SK-N-SH (cell line): ENCODE measurements around the gene ABHD17C. TPM values are rescaled to one million over a fixed set of nuclear protein-coding genes. Genes with fewer than 3 reads are reported as not detected.

Experiments
- CTCF ChIA-PET: fragments of 300-600, 350-600 bp; formaldehyde crosslinking; extraction: SDS; loops from one replicate; lab custom pipeline; 2021; lab: Yijun Ruan, JAX
- POLR2A ChIA-PET: fragments of 350-600 bp; sonication (Branson Sonifier 250); formaldehyde crosslinking; extraction: SDS; loops from one replicate; lab custom pipeline; 2020; ENCODE audit warnings: antibody characterized with exemption, inconsistent platforms; lab: Yijun Ruan, JAX
- DNase-seq: peaks from one replicate; pipeline ENCODE4 v3.0.0; 2012
- H2AFZ ChIP-seq: fragments of 200-600 bp; sonication (generic); 2 replicates; pipeline ENCODE4 v1.8.1; 2016; ENCODE audit warnings: antibody characterized with exemption, mild to moderate bottlenecking, low read depth
- H3F3A ChIP-seq: fragments of 200-600 bp; sonication (generic); replicated peaks from 2 replicates; pipeline ENCODE3; 2016; ENCODE audit warnings: antibody characterized with exemption, mild to moderate bottlenecking; ENCODE audit not compliant: insufficient read depth
- H3K27ac ChIP-seq, 2 experiments: fragments of 200-500 bp in 1 of 2; fragments of 200-600 bp in 1 of 2; sonication (Bioruptor generic) in 1 of 2; sonication (generic), shearing (Covaris generic) in 1 of 2; 2 replicates each; pipeline versions ENCODE4 v1.5.1 to v1.6.1; 2014 to 2016; ENCODE audit warnings: low read depth in 2 of 2, inconsistent platforms in 1 of 2, low read length in 1 of 2, mild to moderate bottlenecking in 1 of 2, mixed read lengths in 1 of 2
- H3K27me3 ChIP-seq: fragments of 200-600 bp; sonication (generic), shearing (Covaris generic); 2 replicates; pipeline ENCODE4 v1.6.1; 2016; ENCODE audit warnings: mixed run types; ENCODE audit not compliant: insufficient read depth
- H3K36me3 ChIP-seq, 2 experiments: fragments of 200-500 bp in 1 of 2; fragments of 200-600 bp in 1 of 2; sonication (Bioruptor generic) in 1 of 2; sonication (generic) in 1 of 2; replicated peaks in 1 of 2; 2 replicates each; pipeline versions ENCODE3 to v1.5.1; 2014 to 2016; ENCODE audit warnings: low read length in 1 of 2, mild to moderate bottlenecking in 1 of 2; ENCODE audit not compliant: insufficient read depth in 2 of 2, control insufficient read depth in 1 of 2
- H3K4me1 ChIP-seq, 2 experiments: fragments of 200-500 bp in 1 of 2; fragments of 200-600 bp in 1 of 2; sonication (Bioruptor generic) in 1 of 2; sonication (generic), shearing (Covaris generic) in 1 of 2; 2 replicates each; pipeline versions ENCODE4 v1.5.1 to v1.6.1; 2014 to 2016; ENCODE audit warnings: low read depth in 1 of 2, low read length in 1 of 2, mixed run types in 1 of 2; ENCODE audit not compliant: insufficient read depth in 2 of 2, control insufficient read depth in 1 of 2
- H3K4me2 ChIP-seq: fragments of 200-600 bp; sonication (generic), shearing (Covaris generic); 2 replicates; pipeline ENCODE4 v1.6.1; 2017; ENCODE audit warnings: mixed run types
- H3K4me3 ChIP-seq, 2 experiments: fragments of 200-500 bp in 1 of 2; fragments of 200-600 bp in 1 of 2; sonication (Bioruptor generic) in 1 of 2; sonication (generic), shearing (Covaris generic) in 1 of 2; 2 replicates each; pipeline versions ENCODE4 v1.5.1 to v1.8.1; 2014 to 2016; ENCODE audit warnings: low read depth in 2 of 2, inconsistent platforms in 1 of 2, low read length in 1 of 2, mild to moderate bottlenecking in 1 of 2, mixed read lengths in 1 of 2, moderate library complexity in 1 of 2
- H3K79me2 ChIP-seq: fragments of 200-600 bp; sonication (generic); 2 replicates; pipeline ENCODE4 v1.8.1; 2017; ENCODE audit warnings: mild to moderate bottlenecking; ENCODE audit not compliant: insufficient read depth
- H3K9ac ChIP-seq: fragments of 200-600 bp; sonication (generic); 2 replicates; pipeline ENCODE4 v1.6.1; 2017; ENCODE audit warnings: mixed run types
- H3K9me2 ChIP-seq: fragments of 200-600 bp; sonication (generic); 2 replicates; pipeline ENCODE4 v1.6.1; 2017; ENCODE audit warnings: mixed run types
- H3K9me3 ChIP-seq: fragments of 200-600 bp; sonication (generic); 2 replicates; pipeline ENCODE4 v1.6.1; 2017; ENCODE audit warnings: mixed run types, mild to moderate bottlenecking, moderate library complexity
- H4K20me1 ChIP-seq: fragments of 200-600 bp; sonication (generic); 2 replicates; pipeline ENCODE4 v1.6.1; 2017; ENCODE audit warnings: mild to moderate bottlenecking, mixed run types; ENCODE audit not compliant: insufficient read depth
- ELF1 ChIP-seq: IDR thresholded peaks from 2 replicates; pipeline ENCODE4 v1.4.0; 2012
- EZH2phosphoT487 ChIP-seq: fragments of 200-600 bp; sonication (generic); IDR thresholded peaks from 2 replicates; pipeline ENCODE4 v1.6.1; 2017; ENCODE audit warnings: low read depth, mixed run types, mild to moderate bottlenecking, antibody characterized with exemption, moderate library complexity, borderline replicate concordance
- FOXJ3 ChIP-seq: sonication (generic); formaldehyde crosslinking; IDR thresholded peaks from 2 replicates; pipeline ENCODE4 v1.5.1; 2020; ENCODE audit warnings: mild to moderate bottlenecking, missing genetic modification reagents
- FOXM1 ChIP-seq: IDR thresholded peaks from 2 replicates; pipeline ENCODE4 v1.4.0; 2012; ENCODE audit warnings: low read depth, mild to moderate bottlenecking
- GATA2 ChIP-seq: sonication (generic); formaldehyde crosslinking; IDR thresholded peaks from 2 replicates; pipeline ENCODE4 v1.5.0; 2020; ENCODE audit warnings: mild to moderate bottlenecking, missing genetic modification reagents
- IRF3 ChIP-seq: fragments of 150-350 bp; IDR thresholded peaks from 2 replicates; pipeline ENCODE4 v1.6.1; 2016; ENCODE audit warnings: mild to moderate bottlenecking, low read depth, low read length
- MAX ChIP-seq: IDR thresholded peaks from 2 replicates; pipeline ENCODE4 v1.4.0; 2012; ENCODE audit warnings: low read depth
- MEF2A ChIP-seq: IDR thresholded peaks from 2 replicates; pipeline ENCODE4 v1.4.0; 2012; ENCODE audit warnings: low read depth, borderline replicate concordance
- NFIC ChIP-seq: IDR thresholded peaks from 2 replicates; pipeline ENCODE4 v1.4.0; 2012; ENCODE audit warnings: borderline replicate concordance
- NRF1 ChIP-seq: IDR thresholded peaks from 2 replicates; pipeline ENCODE4 v1.6.1; 2012; ENCODE audit warnings: low read depth, mild to moderate bottlenecking, low read length
- PBX3 ChIP-seq: IDR thresholded peaks from 2 replicates; pipeline ENCODE4; 2012
- POLR2AphosphoS5 ChIP-seq: IDR thresholded peaks from 2 replicates; pipeline ENCODE4 v1.6.1; 2012; ENCODE audit warnings: low read depth, low read length
- RAD21 ChIP-seq: IDR thresholded peaks from 2 replicates; pipeline ENCODE4 v1.6.1; 2012; ENCODE audit warnings: mild to moderate bottlenecking, low read length
- RCOR1 ChIP-seq: fragments of 150-350 bp; IDR thresholded peaks from 2 replicates; pipeline ENCODE4 v1.6.1; 2017; ENCODE audit warnings: antibody characterized with exemption, low read length
- REST ChIP-seq: IDR thresholded peaks from 2 replicates; pipeline ENCODE4 v1.6.1; 2012; ENCODE audit warnings: mild to moderate bottlenecking, low read depth, low read length, moderate library complexity
- RFX5 ChIP-seq: IDR thresholded peaks from 2 replicates; pipeline ENCODE4 v1.6.1; 2012; ENCODE audit warnings: mild to moderate bottlenecking, improper control_type of control experiment, low read length
- SIN3A ChIP-seq: IDR thresholded peaks from 2 replicates; pipeline ENCODE4 v1.6.1; 2012; ENCODE audit warnings: low read depth, mild to moderate bottlenecking, low read length, moderate library complexity, borderline replicate concordance
- SMC3 ChIP-seq: IDR thresholded peaks from 2 replicates; pipeline ENCODE4 v1.6.1; 2012; ENCODE audit warnings: low read depth, low read length, improper control_type of control experiment
- TEAD4 ChIP-seq: IDR thresholded peaks from 2 replicates; pipeline ENCODE4 v1.4.0; 2012; ENCODE audit warnings: mild to moderate bottlenecking, borderline replicate concordance; ENCODE audit not compliant: insufficient read depth
- USF1 ChIP-seq: IDR thresholded peaks from 2 replicates; pipeline ENCODE4 v1.4.0; 2012; ENCODE audit warnings: low read depth, borderline replicate concordance
- YY1 ChIP-seq: IDR thresholded peaks from 2 replicates; pipeline ENCODE4 v1.4.0; 2012; ENCODE audit warnings: low read depth, mild to moderate bottlenecking
- ZBTB33 ChIP-seq: IDR thresholded peaks from 2 replicates; pipeline ENCODE4 v1.4.0; 2012; ENCODE audit warnings: low read depth, borderline replicate concordance
- WGBS: methylation state at CpG from one replicate; pipeline ENCODE4 v1.1.6; 2017; ENCODE audit warnings: low lambda C conversion rate; 5-methylcytosine and 5-hydroxymethylcytosine counted together
- polyA plus RNA-seq, 3 experiments: library from polyadenylated mRNA; depleted of rRNA; stranded (reverse); fragments of >200 nt; gene quantifications; 2 replicates each; pipeline ENCODE4 v1.2.3, GENCODE V29; 2012

Gene ABHD17C
- polyA plus RNA-seq, 1 of the 3 experiments (the other 2 are of a cell fraction), result 11.7 TPM

- Histone ChIP-seq H4K20me1 (no peaks in the 10 kb centered on the region), H3F3A (peaks cover 6% of the 10 kb centered on the region), H3K9ac (no peak within 1 kb of the TSS), H3K27ac (no peak within 1 kb of the TSS), H3K9me3 (no peaks in the 10 kb centered on the region), H3K4me2 (peak within 1 kb of the TSS; percentile 98), H3K4me3 (peak within 1 kb of the TSS; percentile 62 to 76), H3K4me1 (peaks cover 0 to 27% of the 10 kb centered on the region in 2 experiments; a peak in 3 of 4 replicates), H3K36me3 (peaks cover 0 to 10% of the 10 kb centered on the region in 2 experiments), H3K9me2 (no peaks in the 10 kb centered on the region), H3K27me3 (no peaks in the 10 kb centered on the region), H2AFZ (peak within 1 kb of the TSS; percentile 60; the same call in 1 of the 2 replicates), H3K79me2 (no peaks in the 10 kb centered on the region)
- ChIA-PET POLR2A (no interaction called here), CTCF (interaction anchor here (0.6 to 9.4 kb wide), 81 partner anchors 8 to 487 kb away, joined by 3 to 253 read pairs (median 4); no protein-coding TSS in a partner anchor)
- 2% methylated on average over 13 of the region's 75 CpGs for WGBS
- DNase-seq, result peak; percentile 94
- no peak for TF ChIP-seq YY1
- no peak for TF ChIP-seq NFIC
- TF ChIP-seq IRF3, result no peak
- no peak for TF ChIP-seq SIN3A
- TF ChIP-seq SMC3, result peak; percentile 86
- TF ChIP-seq FOXM1, result no peak
- TF ChIP-seq RCOR1, result no peak
- TF ChIP-seq REST, result 0 out of 2 replicates have a peak, but pooled peaks have one; percentile 9
- no peak for TF ChIP-seq MEF2A
- TF ChIP-seq RFX5, result no peak
- TF ChIP-seq EZH2phosphoT487, result no peak
- TF ChIP-seq POLR2AphosphoS5, result peak; percentile 81
- TF ChIP-seq ELF1, result no peak
- TF ChIP-seq ZBTB33, result no peak
- TF ChIP-seq FOXJ3 (CRISPR knock-in tag), result no peak
- no peak for TF ChIP-seq TEAD4
- TF ChIP-seq PBX3, result no peak
- TF ChIP-seq NRF1, result 0 out of 2 replicates have a peak, but pooled peaks have one; percentile 9
- TF ChIP-seq MAX, result no peak
- TF ChIP-seq RAD21, result peak; percentile 80
- TF ChIP-seq GATA2 (CRISPR knock-in tag), result no peak
- no peak for TF ChIP-seq USF1
Observed at GRCh38 chr15:80778964-80779657, 84.0 kb downstream of the ABHD17C start, which contains the start of gene CEMIP. Gene CEMIP (plus strand): TSS chr15:80779370. CDS start chr15:80873880, 94,510 bp downstream.
